ENCODE results near the gene LYPD1. TPM values are rescaled to one million over a fixed set of nuclear protein-coding genes. Genes with fewer than 3 reads are reported as not detected.

LYPD1 gene
- total RNA-seq, 1 donor from 2014 or later, result not detected

DNA sequence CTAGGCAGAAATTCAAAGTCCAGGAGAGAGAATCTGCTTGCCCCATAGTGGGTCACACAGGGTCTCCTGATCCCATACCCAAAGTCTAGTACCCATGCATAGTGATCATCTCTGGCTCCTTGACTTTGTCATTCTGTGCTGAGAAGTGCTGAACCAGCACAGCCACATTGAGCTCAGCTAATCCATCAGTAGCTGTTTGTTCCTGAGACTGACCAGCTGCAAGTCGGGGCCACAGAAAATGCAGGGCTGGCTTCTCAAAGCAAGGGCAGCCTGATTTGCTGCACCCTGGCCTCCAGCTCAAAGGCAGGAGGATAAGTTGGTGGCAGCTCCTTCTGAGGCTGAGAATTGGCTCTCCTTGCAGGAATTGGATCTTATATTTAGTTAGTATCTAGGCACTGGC, 72.2 kb downstream of the LYPD1 start:
- intact Hi-C loops (cut with micrococcal nuclease), result no loop called here

- intact Hi-C loops (cut with micrococcal nuclease), result no loop called here
Measured at GRCh38 chr2:132597166-132597565, 72.8 kb downstream of the LYPD1 start.

DNA sequence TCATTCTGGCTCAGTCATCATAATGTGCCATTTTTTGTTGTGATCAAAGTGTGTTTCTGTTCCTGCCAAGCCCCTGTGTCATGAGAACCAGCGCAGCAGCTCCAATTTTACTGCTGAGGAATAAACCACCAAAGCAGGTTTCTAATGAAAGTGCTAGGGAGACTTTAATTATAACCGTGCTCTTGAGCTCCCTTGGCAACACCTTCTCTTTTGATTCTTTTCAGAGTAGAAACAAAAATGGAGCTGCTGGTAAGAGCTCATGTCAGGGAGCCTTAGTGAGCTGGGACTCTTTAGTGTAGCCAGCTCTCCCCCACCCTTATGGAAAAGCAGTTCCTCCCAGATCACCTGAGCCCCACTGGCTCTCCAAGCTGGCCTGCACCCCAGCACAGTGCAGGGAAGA, 74.3 kb downstream of the LYPD1 start:
- intact Hi-C loops (cut with micrococcal nuclease), result no loop called here

DNA sequence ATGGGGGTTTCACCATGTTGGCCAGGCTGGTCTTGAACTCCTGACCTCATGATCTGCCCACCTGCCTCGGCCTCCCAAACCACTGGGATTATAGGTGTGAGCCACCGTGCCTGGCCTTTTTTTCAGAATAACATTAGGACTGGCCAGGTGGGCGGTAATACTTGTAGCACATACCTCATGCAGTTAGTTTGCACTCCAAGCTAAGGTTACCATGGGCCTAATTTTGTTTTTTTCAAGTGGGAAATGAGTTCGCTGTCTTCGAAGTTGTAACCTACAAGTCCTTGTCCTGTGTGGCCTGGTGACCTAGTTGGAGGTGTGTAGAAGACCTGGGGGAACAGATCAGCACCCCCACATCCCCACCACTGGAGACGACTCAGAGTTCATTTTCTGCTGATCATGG, 74.8 kb downstream of the LYPD1 start:
- intact Hi-C loops (cut with micrococcal nuclease), result no loop called here
